Testis (tissue), 3 donors: ENCODE results near the gene FAM234B. TPM values are rescaled to one million over a fixed set of nuclear protein-coding genes. Genes with fewer than 3 reads are reported as not detected.
A peak's percentile ranks its signal among the peaks of the same experiment; 100 is the strongest.

ENCODE experiments used
- DNase-seq: peaks from one replicate; pipeline ENCODE4 v3.0.0-alpha.2; 2019
- H3K27ac ChIP-seq, 2 donors: fragments of 200-600 bp; sonication (generic); one replicate each; pipeline ENCODE4 v1.5.1; 2019
- H3K27me3 ChIP-seq: fragments of 200-600 bp; sonication (generic); one replicate; pipeline ENCODE4 v1.5.1; 2019
- H3K36me3 ChIP-seq: fragments of 200-600 bp; sonication (generic); one replicate; pipeline ENCODE4 v1.5.1; 2017; ENCODE audit warnings: low read depth; ENCODE audit errors: missing control alignments
- H3K4me1 ChIP-seq: fragments of 200-600 bp; sonication (generic); one replicate; pipeline ENCODE4 v1.5.1; 2019
- H3K4me3 ChIP-seq, 2 donors: fragments of 200-600 bp; sonication (generic); one replicate each; pipeline ENCODE4 v1.5.1; 2017 to 2019
- H3K9me3 ChIP-seq: fragments of 200-600 bp; sonication (generic); one replicate; pipeline ENCODE4 v1.5.1; 2017
- POLR2A ChIP-seq: fragments of 450-650 bp; IDR thresholded peaks from one replicate; pipeline ENCODE4 v1.6.1; 2017; ENCODE audit warnings: antibody characterized with exemption, mild to moderate bottlenecking, moderate library complexity
- WGBS, 2 donors: methylation state at CpG; one replicate each; pipeline ENCODE4 v1.1.5; 2018; 5-methylcytosine and 5-hydroxymethylcytosine counted together
- intact Hi-C: fragments of 100-400 bp; cut with DNase I; formaldehyde crosslinking; loops from one replicate; pipeline ENCODE4 v1.15.1; 2023; ENCODE audit warnings: low total_unique reads
- polyA plus RNA-seq: library from polyadenylated mRNA; stranded (reverse); fragments of 350-450 nt; fragmentation: Illumina TruSeq; extraction: RNeasy Lipid Tissue Mini Kit (QIAGEN cat#74804); gene quantifications from one replicate; pipeline ENCODE4 v1.2.3, GENCODE V29; 2014; ENCODE audit warnings: low read depth, low replicate concordance; ENCODE audit not compliant: insufficient read depth
- total RNA-seq, 2 donors: library from RNA; depleted of rRNA; stranded (reverse); fragments of >200 nt; gene quantifications; one replicate each; pipeline ENCODE4 v1.2.3, GENCODE V29; 2016
- TF ChIP-seq, protein P1 (sequence below), 3 experiments: fragments of 450-650 bp in 2 of 3; fragments of 200-600 bp in 1 of 3; sonication (generic) in 1 of 3; IDR thresholded peaks; one replicate each; pipeline ENCODE4 v1.5.1; 2016 to 2019; ENCODE audit warnings: antibody characterized with exemption in 3 of 3, mild to moderate bottlenecking in 2 of 3, moderate library complexity in 1 of 3

The FAM234B gene
- total and polyA plus RNA-seq, 3 donors from 2014 or later: 11.0 to 13.2 (median 13.0) TPM

- Histone ChIP-seq H3K4me1 (peaks cover 26% of the 10 kb centered on the region), H3K36me3 (no peaks in the 10 kb centered on the region), H3K4me3 (peak overlapping the region; percentile 85 to 87), H3K9me3 (no peaks in the 10 kb centered on the region), H3K27me3 (no peaks in the 10 kb centered on the region), H3K27ac (peak overlapping the region; percentile 87 to 96)
- no peak for DNase-seq
- TF ChIP-seq POLR2A: no peak
- TF ChIP-seq, protein P1, sequence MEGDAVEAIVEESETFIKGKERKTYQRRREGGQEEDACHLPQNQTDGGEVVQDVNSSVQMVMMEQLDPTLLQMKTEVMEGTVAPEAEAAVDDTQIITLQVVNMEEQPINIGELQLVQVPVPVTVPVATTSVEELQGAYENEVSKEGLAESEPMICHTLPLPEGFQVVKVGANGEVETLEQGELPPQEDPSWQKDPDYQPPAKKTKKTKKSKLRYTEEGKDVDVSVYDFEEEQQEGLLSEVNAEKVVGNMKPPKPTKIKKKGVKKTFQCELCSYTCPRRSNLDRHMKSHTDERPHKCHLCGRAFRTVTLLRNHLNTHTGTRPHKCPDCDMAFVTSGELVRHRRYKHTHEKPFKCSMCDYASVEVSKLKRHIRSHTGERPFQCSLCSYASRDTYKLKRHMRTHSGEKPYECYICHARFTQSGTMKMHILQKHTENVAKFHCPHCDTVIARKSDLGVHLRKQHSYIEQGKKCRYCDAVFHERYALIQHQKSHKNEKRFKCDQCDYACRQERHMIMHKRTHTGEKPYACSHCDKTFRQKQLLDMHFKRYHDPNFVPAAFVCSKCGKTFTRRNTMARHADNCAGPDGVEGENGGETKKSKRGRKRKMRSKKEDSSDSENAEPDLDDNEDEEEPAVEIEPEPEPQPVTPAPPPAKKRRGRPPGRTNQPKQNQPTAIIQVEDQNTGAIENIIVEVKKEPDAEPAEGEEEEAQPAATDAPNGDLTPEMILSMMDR (IDR thresholded peaks at IDR 0.05): no peak
- 0% methylated on average over 12 to 16 of the region's 16 CpGs for WGBS, 2 donors
- intact Hi-C loops: loop anchor here (5.0 kb wide), 1 partner anchor 97 kb away; no protein-coding TSS in a partner anchor
These were observed 43.6 kb upstream of the FAM234B start for GRCh38 chr12:13000616-13000924.

- no peaks in the 10 kb centered on the region for H3K9me3 ChIP-seq
- H3K27me3 ChIP-seq: no peaks in the 10 kb centered on the region
- H3K4me3 ChIP-seq: peak overlapping the region; percentile 85 to 87
- 0 to 1% methylated on average over 34 to 60 of the region's 82 CpGs for WGBS, 2 donors
- intact Hi-C loops: loop anchor here (5.0 kb wide), 1 partner anchor 96 kb away; no protein-coding TSS in a partner anchor
- H3K4me1 ChIP-seq: peaks cover 26% of the 10 kb centered on the region
- TF ChIP-seq, protein P1 (IDR thresholded peaks at IDR 0.05): peak in 1 of 3 experiments; percentile 20
- TF ChIP-seq POLR2A: no peak
- H3K27ac ChIP-seq: peak overlapping the region; percentile 87 to 96
- H3K36me3 ChIP-seq: no peaks in the 10 kb centered on the region
- peak; percentile 74 for DNase-seq
These were observed 43.0 kb upstream of the FAM234B start for GRCh38 chr12:13000925-13001774.

DNA sequence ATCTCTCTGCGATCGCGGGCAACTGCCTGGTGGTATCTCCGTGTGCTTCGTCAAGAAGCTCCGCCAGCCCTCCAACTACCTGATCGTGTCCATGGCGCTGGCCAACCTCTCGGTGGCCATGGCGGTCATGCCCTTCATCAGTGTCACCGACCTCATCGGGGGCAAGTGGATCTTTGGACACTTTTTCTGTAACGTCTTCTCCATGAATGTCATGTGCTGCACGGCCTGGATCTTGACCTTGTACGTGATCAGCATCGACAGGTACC, 42.5 kb upstream of the FAM234B start:
- no peaks in the 10 kb centered on the region for H3K27me3 ChIP-seq
- DNase-seq: no peak
- no peaks in the 10 kb centered on the region for H3K9me3 ChIP-seq
- peak overlapping the region; percentile 87 to 96 for H3K27ac ChIP-seq
- TF ChIP-seq, protein P1 (IDR thresholded peaks at IDR 0.05): no peak
- no peak for TF ChIP-seq POLR2A
- H3K4me3 ChIP-seq: peak overlapping the region; percentile 85 to 87
- H3K36me3 ChIP-seq: no peaks in the 10 kb centered on the region
- WGBS, 2 donors: 26 to 30% methylated on average over 12 to 16 of the region's 16 CpGs
- intact Hi-C loops: loop anchor here (5.0 kb wide), 1 partner anchor 96 kb away; no protein-coding TSS in a partner anchor
- peaks cover 26% of the 10 kb centered on the region for H3K4me1 ChIP-seq

DNA sequence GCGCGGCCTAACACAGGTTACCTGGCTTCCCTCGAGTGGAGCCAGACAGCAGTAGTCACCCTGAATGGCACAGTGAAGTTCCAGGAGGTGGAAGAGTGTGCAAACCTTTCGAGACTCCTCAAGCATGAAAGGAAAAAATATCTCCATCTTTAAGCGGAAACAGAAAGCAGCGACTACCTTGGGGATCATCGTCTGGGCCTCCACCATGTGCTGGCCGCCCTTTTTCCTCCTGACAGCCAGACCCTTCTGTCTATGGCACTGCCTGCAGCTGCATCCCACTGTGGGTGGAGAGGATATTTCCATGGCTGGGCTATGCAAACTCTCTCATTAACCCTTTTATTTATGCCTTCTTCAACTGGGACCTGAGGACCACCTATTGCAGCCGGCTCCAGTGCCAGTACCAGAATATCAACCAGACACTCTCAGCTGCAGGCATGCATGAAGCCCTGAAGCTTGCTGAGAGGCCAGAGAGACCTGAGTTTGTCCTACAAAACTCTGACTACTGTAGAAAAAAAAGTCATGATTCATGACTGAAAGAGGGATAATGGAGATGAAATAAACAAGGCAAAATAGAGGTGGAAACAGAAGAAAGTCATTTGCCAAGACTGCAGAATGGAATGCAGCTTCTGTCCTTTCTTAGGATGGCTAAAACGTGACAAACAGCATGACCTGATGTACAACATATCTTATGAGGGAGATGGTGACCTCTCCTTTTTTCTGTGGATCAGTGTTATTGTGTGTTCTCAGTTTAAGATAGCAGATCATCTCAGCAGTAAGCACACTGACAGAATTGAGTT, 41.7 kb upstream of the FAM234B start:
- no peak for DNase-seq
- H3K4me1 ChIP-seq: peaks cover 19% of the 10 kb centered on the region
- H3K36me3 ChIP-seq: no peaks in the 10 kb centered on the region
- H3K27ac ChIP-seq: no peak overlapping the region
- no peaks in the 10 kb centered on the region for H3K9me3 ChIP-seq
- no peak overlapping the region for H3K4me3 ChIP-seq
- TF ChIP-seq, protein P1 (IDR thresholded peaks at IDR 0.05): no peak
- TF ChIP-seq POLR2A: no peak
- intact Hi-C loops: loop anchor here (5.0 kb wide), 1 partner anchor 95 kb away; no protein-coding TSS in a partner anchor
- no peaks in the 10 kb centered on the region for H3K27me3 ChIP-seq
- 78 to 85% methylated on average over 10 of the region's 10 CpGs for WGBS, 2 donors
